ENCODE results near the gene CES2. TPM values are rescaled to one million over a fixed set of nuclear protein-coding genes. Genes with fewer than 3 reads are reported as not detected.
"Not testable (repeated sequence)": the region's sequence is repeated elsewhere in the genome, so short reads cannot be mapped to it uniquely, and the experiment has no call there.

Gene CES2
- total and polyA plus RNA-seq, 7 donors: 21.8 to 163 (median 25.5) TPM

DNA sequence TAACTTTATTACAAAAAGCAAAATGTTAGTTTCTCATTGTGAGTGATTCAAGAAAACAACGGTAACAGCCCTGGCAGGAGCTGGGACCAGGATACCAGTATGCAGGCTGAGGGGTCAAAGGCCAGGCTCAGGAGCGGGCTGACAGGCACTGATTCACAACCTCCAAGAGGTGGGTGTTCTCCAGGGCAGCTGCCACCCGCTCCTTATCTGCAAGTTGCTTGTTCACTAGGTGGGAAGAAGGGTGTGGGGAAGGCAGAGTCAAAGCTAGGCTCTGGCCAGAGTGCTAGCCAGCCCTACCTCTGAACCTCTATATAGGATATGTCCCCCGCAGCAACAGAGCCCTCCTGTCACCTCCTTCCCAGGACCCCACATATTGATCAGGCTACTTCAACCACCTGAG lies 3.2 kb upstream of the CES2 start:
- Histone ChIP-seq H3K4me3 (no peak overlapping the region), H3K27me3 (no peaks in the 10 kb centered on the region), H3K4me1 (peaks cover 0 to 43% (median 33%) of the 10 kb centered on the region in 4 donors), H3K27ac (no peak overlapping the region), H3K9me3 (no peaks in the 10 kb centered on the region), H3K36me3 (peaks cover 0 to 13% (median under 1%) of the 10 kb centered on the region in 4 donors)
- WGBS, 2 donors: 70 to 90% methylated on average over 4 of the region's 4 CpGs
- no peak for DNase-seq
- TF ChIP-seq CTCF (IDR thresholded peaks at IDR 0.05) (no peak), POLR2A (IDR thresholded peaks at IDR 0.05) (no peak), EP300 (IDR thresholded peaks at IDR 0.05) (no peak), POLR2AphosphoS5 (IDR thresholded peaks at IDR 0.05) (no peak)
- intact Hi-C loops (cut with DNase I): no loop called here

DNA sequence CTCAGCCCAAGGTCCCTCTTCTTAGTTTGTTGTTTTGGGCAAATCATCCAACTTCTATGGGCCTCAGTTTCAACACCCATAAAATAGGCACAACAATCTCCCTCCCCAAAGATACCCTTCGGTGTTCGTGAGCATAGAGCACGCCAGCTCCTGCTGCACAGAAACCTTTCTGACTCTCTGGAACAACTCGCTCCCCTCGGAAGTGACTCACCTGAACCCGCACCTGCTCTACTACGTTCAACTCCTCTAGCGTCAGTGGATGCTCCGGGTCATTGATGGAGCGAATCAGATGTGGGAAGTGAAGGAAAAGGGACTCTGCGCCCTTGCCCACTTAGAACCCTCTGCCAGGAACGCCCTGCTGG lies 1.6 kb upstream of the CES2 start:
- intact Hi-C loops (cut with DNase I): no loop called here
- Histone ChIP-seq H3K4me3 (peak overlapping the region; percentile 72 to 96 (median 87)), H3K9me3 (no peaks in the 10 kb centered on the region), H3K27ac (peak overlapping the region; percentile 90 to 96 (median 94)), H3K36me3 (peaks cover 0 to 30% (median 4%) of the 10 kb centered on the region in 4 donors), H3K4me1 (peaks cover 0 to 38% (median 33%) of the 10 kb centered on the region in 4 donors), H3K27me3 (no peaks in the 10 kb centered on the region)
- 1 to 3% methylated on average over 12 of the region's 12 CpGs for WGBS, 2 donors
- TF ChIP-seq CTCF (IDR thresholded peaks at IDR 0.05): no peak
- no peak for TF ChIP-seq POLR2AphosphoS5 (IDR thresholded peaks at IDR 0.05)
- no peak for TF ChIP-seq POLR2A (IDR thresholded peaks at IDR 0.05)
- no peak for TF ChIP-seq EP300 (IDR thresholded peaks at IDR 0.05)
- no peak for DNase-seq

DNA sequence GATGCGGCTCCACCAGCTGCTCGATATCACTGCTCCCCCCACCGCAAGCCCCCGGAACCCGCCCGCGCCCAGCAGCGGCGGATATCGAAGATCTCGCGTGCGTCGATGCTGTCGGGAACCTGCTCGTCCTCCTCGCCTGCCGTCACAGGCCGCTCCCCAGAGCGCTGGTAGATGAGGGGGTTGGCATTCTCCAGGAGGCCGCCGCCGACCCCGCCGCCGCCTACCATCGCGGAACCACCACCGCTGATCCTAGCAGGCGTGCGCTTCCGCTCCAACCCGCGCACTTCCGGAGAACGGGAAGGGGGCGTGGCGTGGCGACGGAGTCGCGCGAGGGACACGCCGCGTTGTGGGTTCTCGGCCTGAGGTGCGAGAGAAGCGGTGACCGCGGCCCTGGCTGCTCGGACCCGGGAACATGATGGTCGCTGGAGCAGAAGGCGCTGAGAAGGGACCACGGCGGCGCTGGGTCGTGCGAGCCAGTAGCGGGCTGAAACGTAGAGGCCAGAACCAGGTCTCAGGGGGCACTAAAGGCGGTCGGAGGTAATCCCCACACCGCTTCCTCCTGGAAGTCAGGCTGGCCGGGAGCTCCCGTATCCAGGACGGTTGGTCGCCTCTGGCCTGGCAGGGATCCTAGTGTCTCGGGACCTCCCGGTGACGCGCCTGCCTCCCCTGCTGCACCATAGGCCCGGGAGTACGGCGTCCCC lies 1.0 kb upstream of the CES2 start, which contains the start of gene CIAO2B:
Gene CIAO2B, minus strand, starts transcription at position 265 of the 701 bp plus-strand sequence. Its CDS starts 38 bp downstream, at position 227.
- H3K9me3 ChIP-seq: no peaks in the 10 kb centered on the region
- intact Hi-C loops (cut with DNase I): no loop called here
- H3K4me1 ChIP-seq: peaks cover 0 to 38% (median 33%) of the 10 kb centered on the region in 4 donors
- WGBS, 2 donors: 0% methylated on average over 76 of the region's 76 CpGs
- H3K4me3 ChIP-seq: peak within 1 kb of the TSS; percentile 72 to 96 (median 87)
- H3K27me3 ChIP-seq: no peaks in the 10 kb centered on the region
- H3K36me3 ChIP-seq: peaks cover 2 to 36% (median 6%) of the 10 kb centered on the region in 4 donors
- DNase-seq: peak; percentile 94
- peak within 1 kb of the TSS; percentile 90 to 96 (median 94) for H3K27ac ChIP-seq
- TF ChIP-seq EP300 (IDR thresholded peaks at IDR 0.05) (peak in 1 of 4 donors; percentile 65), POLR2A (IDR thresholded peaks at IDR 0.05) (peak; percentile 84 to 91), POLR2AphosphoS5 (IDR thresholded peaks at IDR 0.05) (peak; percentile 98 to 99 (median 98)), CTCF (IDR thresholded peaks at IDR 0.05) (no peak)

DNA sequence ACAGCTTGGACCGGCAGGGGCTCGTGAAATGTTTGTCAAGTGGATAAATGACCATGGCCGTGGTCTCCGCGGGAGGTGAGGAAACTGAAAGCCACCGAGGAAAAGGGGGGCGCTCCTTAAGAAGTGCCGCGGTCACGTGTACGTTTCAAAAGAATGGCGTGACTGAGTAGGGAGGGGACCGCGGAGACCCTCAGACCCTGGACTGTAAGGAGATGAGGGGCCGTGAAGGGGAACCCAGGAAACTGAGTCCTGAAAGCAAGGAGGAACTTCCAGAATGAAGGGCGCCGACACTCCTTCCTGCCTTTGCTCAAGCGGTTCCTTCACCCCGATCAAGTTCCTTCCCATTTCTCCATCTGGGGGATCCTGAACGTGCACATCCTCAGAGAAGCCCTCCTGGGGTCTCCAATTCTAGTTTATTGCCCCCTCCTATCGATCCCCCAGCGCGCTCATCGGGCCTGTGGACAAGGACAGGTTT lies 440 bp upstream of the CES2 start:
- H3K36me3 ChIP-seq: peaks cover 8 to 41% (median 11%) of the 10 kb centered on the region in 4 donors

GRCh38 chr16:66936462-66936861 lies 1.1 kb downstream of the CES2 start:
- no peaks in the 10 kb centered on the region for H3K9me3 ChIP-seq
- H3K36me3 ChIP-seq: peaks cover 9 to 57% (median 27%) of the 10 kb centered on the region in 4 donors
- no peaks in the 10 kb centered on the region for H3K27me3 ChIP-seq
- DNase-seq: no peak
- H3K4me3 ChIP-seq: no peak overlapping the region
- intact Hi-C loops (cut with DNase I): no loop called here
- H3K27ac ChIP-seq: peak overlapping the region in 1 of 4 donors; percentile 96
- peaks cover 0 to 38% (median 33%) of the 10 kb centered on the region in 4 donors for H3K4me1 ChIP-seq
- 20 to 71% methylated on average over 6 of the region's 6 CpGs for WGBS, 2 donors
- no peak for TF ChIP-seq POLR2AphosphoS5 (IDR thresholded peaks at IDR 0.05)
- TF ChIP-seq POLR2A (IDR thresholded peaks at IDR 0.05): peak in 1 of 2 donors; percentile 18

More for the DNA sequence above, 440 bp upstream of the CES2 start:
- H3K27ac ChIP-seq: peak overlapping the region; percentile 90 to 96 (median 94)
- 1 to 2% methylated on average over 21 of the region's 24 CpGs for WGBS, 2 donors
- H3K27me3 ChIP-seq; H3K9me3 ChIP-seq; DNase-seq; intact Hi-C loops (cut with DNase I): not testable (repeated sequence)
- peak overlapping the region; percentile 72 to 96 (median 87) for H3K4me3 ChIP-seq
- H3K4me1 ChIP-seq: peaks cover 0 to 38% (median 33%) of the 10 kb centered on the region in 4 donors

All from sigmoid colon (tissue), 7 donors.